HG03025 (cell line): ENCODE data around the gene SUSD6.

Source experiments
- ATAC-seq: cut with Tn5 transposase; IDR thresholded peaks from one replicate; pipeline ENCODE4 v1.9.1; 2021; ENCODE audit warnings: mild to moderate bottlenecking, moderate library complexity; ENCODE audit not compliant: unreplicated experiment, low FRiP score

Gene SUSD6

GRCh38 chr14:69669375-69669774 is 58.0 kb downstream of the SUSD6 start:
- ATAC-seq: no peak

DNA sequence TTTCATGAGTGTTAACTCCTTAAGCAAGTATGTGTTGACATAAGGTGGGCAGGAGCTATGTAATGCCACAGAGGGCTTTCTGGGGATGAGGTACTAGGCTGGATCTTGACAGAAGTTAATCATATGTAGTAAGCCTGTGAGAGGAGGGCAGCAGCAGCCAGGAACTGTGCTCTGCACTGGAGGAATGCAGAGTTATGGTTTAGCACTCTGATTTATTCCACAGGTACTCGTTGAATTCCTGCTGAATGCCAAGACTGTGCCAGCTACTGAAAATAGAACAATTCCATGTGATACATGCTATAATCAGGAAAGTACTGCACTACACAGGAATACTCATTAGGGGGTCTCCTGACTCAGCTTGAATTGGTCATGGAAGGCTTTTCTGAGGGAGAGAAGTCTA is 58.7 kb downstream of the SUSD6 start:
- ATAC-seq: no peak

DNA sequence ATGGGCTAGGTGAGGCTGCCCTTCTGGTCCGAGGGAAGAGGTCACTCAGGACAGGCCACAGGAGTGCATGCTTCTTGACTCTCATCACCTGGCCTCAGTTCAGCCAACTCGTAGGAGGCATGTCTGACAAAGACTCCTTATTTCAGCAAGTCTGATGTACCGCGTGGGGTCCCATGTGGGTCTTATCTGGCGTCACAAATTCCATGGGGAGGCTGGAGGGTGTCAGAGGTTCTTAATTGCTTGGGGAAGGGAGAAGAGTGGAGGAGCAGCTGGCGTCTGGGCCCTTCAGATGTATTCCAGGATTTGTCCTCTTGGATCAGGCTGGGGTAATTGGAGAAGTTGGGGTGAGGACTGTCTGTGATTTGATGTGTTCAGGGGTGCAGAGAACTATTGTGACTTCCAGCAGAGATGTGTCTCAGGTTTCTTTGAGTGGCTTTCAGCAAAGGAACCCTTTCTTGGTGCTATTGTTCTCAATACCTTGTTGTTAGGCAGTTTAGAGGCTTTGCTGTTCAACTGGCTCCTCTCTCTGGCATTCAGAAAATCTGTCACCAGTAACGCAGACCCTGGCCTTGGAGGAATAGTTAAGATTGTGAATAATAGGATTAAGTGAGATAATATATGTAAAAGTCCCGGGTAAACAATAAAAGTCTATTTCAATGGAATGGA is 60.1 kb downstream of the SUSD6 start:
- ATAC-seq: no peak

GRCh38 chr14:69672356-69672755 is 61.0 kb downstream of the SUSD6 start:
- ATAC-seq: no peak

DNA sequence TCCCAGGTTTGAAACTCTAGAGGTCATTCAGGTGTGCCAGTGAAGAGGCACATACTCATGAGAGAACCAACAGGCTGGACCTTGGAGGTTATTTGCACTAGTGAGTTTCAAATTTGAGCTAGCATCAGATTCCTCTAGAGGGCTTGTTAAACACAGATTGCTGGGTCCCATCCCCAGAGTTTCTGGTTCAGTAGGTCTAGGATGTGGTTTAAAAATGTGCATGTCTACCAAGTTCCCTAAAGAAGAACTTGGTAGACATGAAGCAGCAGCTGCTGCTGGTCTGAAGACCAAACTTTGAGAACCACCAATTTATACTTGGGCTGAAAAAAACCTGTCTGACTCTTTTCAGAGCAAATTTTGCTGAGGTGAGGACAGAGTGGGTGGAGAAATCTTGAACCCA is 61.7 kb downstream of the SUSD6 start:
- no peak for ATAC-seq

- ATAC-seq: no peak
These were observed 62.3 kb downstream of the SUSD6 start for GRCh38 chr14:69673578-69674305.

DNA sequence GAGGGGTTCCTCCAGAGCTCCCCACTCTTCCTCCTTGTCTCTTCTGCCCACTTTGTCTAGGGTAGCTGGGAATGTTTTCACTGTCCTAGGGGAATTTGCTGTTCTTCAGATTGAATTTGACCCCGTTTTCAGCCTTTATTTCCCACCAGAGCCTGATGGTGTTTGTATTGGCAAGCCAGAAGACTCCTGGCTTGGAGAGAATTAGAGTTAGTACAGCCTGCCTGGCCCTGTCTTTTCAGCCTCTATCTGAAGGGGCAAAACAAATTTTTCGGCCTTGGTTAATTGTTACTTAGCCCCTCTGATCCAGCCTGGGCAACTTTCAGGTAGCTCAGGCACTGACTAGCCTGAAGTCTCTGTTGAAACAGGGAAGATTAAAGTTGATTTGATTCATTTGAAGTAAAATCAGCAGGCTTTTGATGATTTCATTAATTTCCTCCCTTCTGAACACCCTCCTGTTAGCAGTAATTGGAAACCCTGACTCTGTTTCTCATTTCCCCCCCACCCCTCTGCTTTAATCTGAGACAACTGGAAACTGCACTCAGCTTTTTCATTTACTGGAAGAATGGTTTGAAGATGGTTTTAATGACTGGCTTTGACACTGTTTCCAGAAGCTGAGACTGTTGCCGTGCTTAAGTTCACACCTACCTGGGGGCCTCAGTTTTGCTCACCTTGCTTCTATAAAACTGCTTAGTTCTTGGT is 63.3 kb downstream of the SUSD6 start:
- no peak for ATAC-seq

- no peak for ATAC-seq
These were observed 63.8 kb downstream of the SUSD6 start for GRCh38 chr14:69675245-69675583.

GRCh38 chr14:69675877-69676416 is 64.6 kb downstream of the SUSD6 start:
- ATAC-seq: no peak

- no peak for ATAC-seq
These were observed 65.3 kb downstream of the SUSD6 start for GRCh38 chr14:69676723-69677122.

GRCh38 chr14:69680297-69680696 is 68.9 kb downstream of the SUSD6 start:
- ATAC-seq: no peak

GRCh38 chr14:69682136-69682535 is 70.7 kb downstream of the SUSD6 start:
- ATAC-seq: no peak

- ATAC-seq: no peak
These were observed 71.3 kb downstream of the SUSD6 start for GRCh38 chr14:69682621-69683263.

GRCh38 chr14:69683971-69684370 is 72.6 kb downstream of the SUSD6 start:
- ATAC-seq: no peak

DNA sequence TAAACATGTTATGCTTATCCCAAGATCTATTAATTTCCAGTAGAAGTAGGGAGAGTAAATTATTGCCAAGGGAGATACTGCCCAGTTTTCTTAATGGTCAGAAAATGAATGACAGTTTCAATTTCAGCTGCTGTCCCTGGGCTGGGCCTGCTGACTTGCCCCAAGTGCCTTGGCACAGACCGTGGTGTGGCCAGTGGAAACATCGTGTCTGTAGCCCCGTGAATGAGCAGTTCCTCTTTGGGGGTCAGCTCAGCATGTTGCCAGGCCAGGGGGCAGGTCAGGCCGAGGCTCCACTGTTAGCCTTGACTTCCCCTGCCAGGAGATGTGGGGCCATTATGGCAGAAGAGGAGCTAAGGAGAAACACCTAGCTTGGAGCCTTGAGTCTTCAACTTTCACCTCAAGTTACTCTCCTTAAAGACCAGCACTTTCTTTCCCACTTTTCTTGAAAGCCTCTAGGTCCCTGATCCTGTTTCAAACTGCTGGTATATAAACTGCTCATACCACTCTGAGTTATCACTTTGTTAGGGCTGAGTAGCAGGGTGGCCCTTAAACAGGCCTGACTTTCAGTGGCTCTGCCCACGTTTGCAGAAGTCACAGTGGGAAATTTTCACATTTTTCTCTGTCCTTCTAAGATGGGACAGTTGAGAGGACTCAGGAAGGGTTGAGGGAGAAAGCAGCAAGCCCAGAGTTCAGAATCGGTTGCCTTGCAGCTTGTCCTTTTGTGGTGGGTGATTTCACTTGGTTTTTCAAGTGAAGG is 73.2 kb downstream of the SUSD6 start:
- no peak for ATAC-seq

- ATAC-seq: no peak
These were observed 73.8 kb downstream of the SUSD6 start for GRCh38 chr14:69685218-69685616.

- no peak for ATAC-seq
These were observed 74.3 kb downstream of the SUSD6 start for GRCh38 chr14:69685716-69686115.

GRCh38 chr14:69687606-69688298 is 76.4 kb downstream of the SUSD6 start:
- ATAC-seq: no peak

- no peak for ATAC-seq
These were observed 76.9 kb downstream of the SUSD6 start for GRCh38 chr14:69688299-69688649.

GRCh38 chr14:69690042-69690441 is 78.6 kb downstream of the SUSD6 start:
- ATAC-seq: no peak
